Suprapubic skin (tissue), 4 donors: ENCODE measurements around the gene PPP2R1B. TPM values are rescaled to one million over a fixed set of nuclear protein-coding genes. Genes with fewer than 3 reads are reported as not detected.

Experiments
- DNase-seq, 2 donors: peaks; one replicate each; pipeline ENCODE4 v3.0.0-alpha.2; 2019; ENCODE audit warnings: low spot score in 2 of 2
- H3K27ac ChIP-seq: fragments of 200-600 bp; sonication (generic); one replicate; pipeline ENCODE4 v1.5.1; 2019
- H3K27me3 ChIP-seq: fragments of 200-600 bp; sonication (generic); one replicate; pipeline ENCODE4 v1.5.1; 2019
- H3K36me3 ChIP-seq: fragments of 200-600 bp; sonication (generic); one replicate; pipeline ENCODE4 v1.5.1; 2019
- H3K4me1 ChIP-seq: fragments of 200-600 bp; sonication (generic); one replicate; pipeline ENCODE4 v1.5.1; 2019
- H3K4me3 ChIP-seq: fragments of 200-600 bp; sonication (generic); one replicate; pipeline ENCODE4 v1.5.1; 2019; ENCODE audit warnings: mild to moderate bottlenecking
- H3K9me3 ChIP-seq: fragments of 200-600 bp; sonication (generic); one replicate; pipeline ENCODE4 v1.5.1; 2019
- CTCF ChIP-seq, 2 donors: fragments of 200-600 bp in 1 of 2; fragments of 450-650 bp in 1 of 2; sonication (generic) in 1 of 2; IDR thresholded peaks; one replicate each; pipeline ENCODE4 v1.5.1; 2016 to 2019; ENCODE audit warnings: antibody characterized with exemption in 2 of 2, mild to moderate bottlenecking in 1 of 2, moderate library complexity in 1 of 2
- EP300 ChIP-seq: sonication (generic); formaldehyde crosslinking; IDR thresholded peaks from one replicate; pipeline ENCODE4 v1.6.1; 2017; ENCODE audit warnings: antibody characterized with exemption
- POLR2A ChIP-seq, 2 donors: fragments of 450-650 bp; IDR thresholded peaks; one replicate each; pipeline ENCODE4 v1.6.1; 2017; ENCODE audit warnings: antibody characterized with exemption in 2 of 2, mild to moderate bottlenecking in 2 of 2, moderate library complexity in 2 of 2
- POLR2AphosphoS5 ChIP-seq, 3 donors: sonication (generic); formaldehyde crosslinking; IDR thresholded peaks; one replicate each; pipeline ENCODE4 v1.6.1; 2017; ENCODE audit warnings: antibody characterized with exemption in 3 of 3
- WGBS: methylation state at CpG from one replicate; pipeline ENCODE4 v1.1.5; 2018; 5-methylcytosine and 5-hydroxymethylcytosine counted together
- total RNA-seq, 4 donors: library from RNA; depleted of rRNA; stranded (reverse); fragments of >200 nt; gene quantifications; one replicate each; pipeline ENCODE4 v1.1.0, GENCODE V29; 2016

Gene PPP2R1B
- total RNA-seq, 4 donors from 2014 or later, result 27.9 to 39.8 (median 31.8) TPM

- Histone ChIP-seq H3K4me1 (peaks cover 64% of the 10 kb centered on the region), H3K36me3 (peaks cover 24% of the 10 kb centered on the region), H3K27me3 (no peaks in the 10 kb centered on the region), H3K9me3 (no peaks in the 10 kb centered on the region), H3K27ac (peak overlapping the region; percentile 91), H3K4me3 (no peak overlapping the region)
- TF ChIP-seq POLR2A (IDR thresholded peaks at IDR 0.05), result no peak
- peak in 2 of 3 donors; percentile 16 to 61 for TF ChIP-seq POLR2AphosphoS5 (IDR thresholded peaks at IDR 0.05)
- WGBS, result 65% methylated on average over 16 of the region's 22 CpGs
- DNase-seq, result peak; percentile 90 to 91
Observed at GRCh38 chr11:111730871-111731591, 35.2 kb downstream of the PPP2R1B start.

GRCh38 chr11:111729831-111730311 lies 36.3 kb downstream of the PPP2R1B start:
- peaks cover 59% of the 10 kb centered on the region for H3K4me1 ChIP-seq
- 79% methylated on average over 9 of the region's 9 CpGs for WGBS
- no peak for TF ChIP-seq POLR2AphosphoS5 (IDR thresholded peaks at IDR 0.05)
- H3K27me3 ChIP-seq, result no peaks in the 10 kb centered on the region
- H3K27ac ChIP-seq, result peak overlapping the region; percentile 91
- H3K36me3 ChIP-seq, result peaks cover 31% of the 10 kb centered on the region
- no peak overlapping the region for H3K4me3 ChIP-seq
- DNase-seq, result no peak
- H3K9me3 ChIP-seq, result no peaks in the 10 kb centered on the region

GRCh38 chr11:111729071-111729830 lies 36.9 kb downstream of the PPP2R1B start:
- DNase-seq, result no peak
- H3K27me3 ChIP-seq, result no peaks in the 10 kb centered on the region
- TF ChIP-seq POLR2A (IDR thresholded peaks at IDR 0.05) (no peak), CTCF (IDR thresholded peaks at IDR 0.05) (no peak), POLR2AphosphoS5 (IDR thresholded peaks at IDR 0.05) (no peak), EP300 (no peak)
- no peak overlapping the region for H3K4me3 ChIP-seq
- no peaks in the 10 kb centered on the region for H3K9me3 ChIP-seq
- H3K27ac ChIP-seq, result peak overlapping the region; percentile 91
- WGBS, result 81% methylated on average over 10 of the region's 10 CpGs
- H3K36me3 ChIP-seq, result peaks cover 37% of the 10 kb centered on the region
- H3K4me1 ChIP-seq, result peaks cover 53% of the 10 kb centered on the region

- Histone ChIP-seq H3K9me3 (no peaks in the 10 kb centered on the region), H3K4me3 (no peak overlapping the region), H3K27me3 (no peaks in the 10 kb centered on the region), H3K36me3 (peaks cover 56% of the 10 kb centered on the region), H3K4me1 (peaks cover 35% of the 10 kb centered on the region), H3K27ac (no peak overlapping the region)
- WGBS, result 97% methylated on average over 6 of the region's 7 CpGs
- TF ChIP-seq CTCF (IDR thresholded peaks at IDR 0.05) (no peak), EP300 (no peak), POLR2A (IDR thresholded peaks at IDR 0.05) (no peak), POLR2AphosphoS5 (IDR thresholded peaks at IDR 0.05) (no peak)
- DNase-seq, result no peak
Observed at GRCh38 chr11:111727431-111727830, 38.8 kb downstream of the PPP2R1B start.

- DNase-seq, result no peak
- peaks cover 23% of the 10 kb centered on the region for H3K4me1 ChIP-seq
- 94% methylated on average over 9 of the region's 9 CpGs for WGBS
- no peak for TF ChIP-seq POLR2A (IDR thresholded peaks at IDR 0.05)
- no peak for TF ChIP-seq EP300
- TF ChIP-seq CTCF (IDR thresholded peaks at IDR 0.05), result no peak
- no peak for TF ChIP-seq POLR2AphosphoS5 (IDR thresholded peaks at IDR 0.05)
- H3K36me3 ChIP-seq, result peaks cover 67% of the 10 kb centered on the region
- no peak overlapping the region for H3K4me3 ChIP-seq
- H3K27ac ChIP-seq, result no peak overlapping the region
- no peaks in the 10 kb centered on the region for H3K9me3 ChIP-seq
- no peaks in the 10 kb centered on the region for H3K27me3 ChIP-seq
Observed at GRCh38 chr11:111726301-111726713, 39.9 kb downstream of the PPP2R1B start.

- 92% methylated on average over 10 of the region's 10 CpGs for WGBS
Observed at GRCh38 chr11:111725621-111726020, 40.6 kb downstream of the PPP2R1B start.

More at GRCh38 chr11:111725621-111726020, 40.6 kb downstream of the PPP2R1B start:
- Histone ChIP-seq H3K4me1 (peaks cover 17% of the 10 kb centered on the region), H3K4me3 (no peak overlapping the region), H3K9me3 (no peaks in the 10 kb centered on the region), H3K27ac (no peak overlapping the region), H3K27me3 (no peaks in the 10 kb centered on the region), H3K36me3 (peaks cover 74% of the 10 kb centered on the region)
- no peak for DNase-seq
- TF ChIP-seq POLR2AphosphoS5 (IDR thresholded peaks at IDR 0.05) (no peak), CTCF (IDR thresholded peaks at IDR 0.05) (no peak), POLR2A (IDR thresholded peaks at IDR 0.05) (no peak), EP300 (no peak)
